ENCODE results near the gene NRAP.

NRAP gene

GRCh38 chr10:113605268-113605978 lies 58.4 kb downstream of the NRAP start:
- no peak for DNase-seq (ENCODE audit: low spot score)

DNA sequence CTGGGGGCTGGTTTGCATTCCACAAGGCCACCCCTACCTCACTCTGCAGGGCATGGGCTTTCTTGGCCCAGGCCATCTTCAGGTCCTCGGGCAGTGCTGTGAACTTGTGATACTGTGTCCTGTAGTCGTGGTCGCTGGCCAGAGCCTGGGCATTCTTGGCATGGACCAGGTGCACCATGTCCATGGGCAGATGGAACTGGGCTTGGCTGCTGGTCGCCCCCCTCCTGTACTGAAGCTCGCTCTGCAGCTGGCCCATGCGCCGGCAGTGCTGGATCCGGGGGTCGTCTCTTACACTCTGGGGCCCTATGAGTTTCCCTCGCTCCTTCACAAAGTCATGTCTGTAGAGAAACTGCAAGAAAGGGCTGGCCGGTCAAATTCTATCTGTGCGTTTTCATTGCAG lies 59.3 kb downstream of the NRAP start:
- no peak for DNase-seq (ENCODE audit: low spot score)

DNA sequence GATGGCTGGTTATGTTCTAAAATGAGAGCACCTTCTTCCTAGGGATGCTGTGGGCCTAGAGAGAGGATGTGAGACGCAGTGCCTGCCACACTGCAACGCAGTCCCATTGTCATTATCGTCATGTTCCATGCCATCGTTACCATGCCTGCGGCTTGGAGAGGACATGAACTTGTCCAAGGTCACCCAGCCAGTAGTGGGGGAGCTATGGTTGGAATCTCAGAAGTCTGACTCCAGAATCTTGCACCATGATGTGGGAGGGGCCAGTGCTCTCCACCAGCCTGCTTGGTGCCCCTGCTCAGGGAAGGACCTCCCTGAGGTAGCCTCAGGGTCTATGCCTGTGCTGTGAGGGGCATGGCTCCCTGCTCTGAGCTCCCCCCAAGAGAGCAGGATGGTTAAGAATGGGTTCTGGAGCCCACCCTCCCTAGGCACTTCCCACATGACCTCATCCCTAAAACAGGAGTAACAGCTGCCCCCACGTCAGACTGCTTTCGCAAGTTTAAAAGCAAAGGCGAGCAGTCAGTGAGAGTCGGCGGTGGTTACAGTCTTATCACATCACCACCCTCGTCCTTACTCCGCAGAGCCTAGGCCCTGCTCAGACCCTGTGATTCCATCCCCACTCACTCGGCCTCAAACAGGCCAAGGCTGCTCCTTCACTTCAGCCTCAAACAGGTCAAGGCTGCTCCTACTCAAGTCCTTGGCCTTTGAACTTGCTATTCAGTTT lies 60.6 kb downstream of the NRAP start:
- no peak for DNase-seq (ENCODE audit: low spot score)

- DNase-seq (ENCODE audit: low spot score), result no peak
Observed at GRCh38 chr10:113600569-113600968, 63.3 kb downstream of the NRAP start.

DNA sequence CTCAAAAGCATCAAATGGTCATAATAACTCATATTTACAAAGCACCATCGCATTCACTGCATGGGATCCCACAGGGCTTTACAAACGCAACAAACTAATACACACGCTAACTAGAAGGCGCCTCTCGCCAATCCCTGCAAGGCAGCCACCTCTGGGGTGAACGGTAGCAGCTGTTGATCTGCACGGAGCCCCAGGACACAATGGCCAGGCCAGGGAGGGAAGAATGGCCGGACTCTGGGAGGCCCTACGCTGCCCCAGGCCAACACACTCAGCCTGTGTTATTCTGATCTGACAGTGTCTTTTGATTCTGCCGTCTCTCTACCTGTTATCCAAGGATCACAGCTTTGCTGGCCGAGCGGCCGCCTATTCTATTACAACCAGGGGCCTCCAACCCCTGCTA lies 69.2 kb downstream of the NRAP start:
- no peak for DNase-seq (ENCODE audit: low spot score)

DNA sequence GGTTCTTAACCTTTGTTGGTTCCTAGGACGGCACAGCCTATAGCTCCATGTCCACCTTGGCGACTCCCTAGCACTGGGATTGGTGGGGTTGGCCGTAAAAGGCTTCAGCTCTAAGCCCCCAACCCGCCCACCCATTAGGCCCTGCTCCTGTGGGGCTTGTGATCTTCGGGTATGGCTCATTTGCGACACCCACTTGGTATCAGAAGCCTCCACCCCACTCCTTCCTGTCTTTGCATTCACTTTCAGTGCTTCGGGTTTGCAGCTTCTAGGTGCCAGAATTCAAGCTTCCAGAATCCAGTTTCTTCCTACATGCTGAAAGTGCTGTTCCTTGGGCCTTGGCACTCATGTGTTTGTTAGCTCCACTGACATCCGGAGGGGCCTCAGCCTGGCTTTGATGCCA lies 71.5 kb downstream of the NRAP start:
- no peak for DNase-seq (ENCODE audit: low spot score)

DNA sequence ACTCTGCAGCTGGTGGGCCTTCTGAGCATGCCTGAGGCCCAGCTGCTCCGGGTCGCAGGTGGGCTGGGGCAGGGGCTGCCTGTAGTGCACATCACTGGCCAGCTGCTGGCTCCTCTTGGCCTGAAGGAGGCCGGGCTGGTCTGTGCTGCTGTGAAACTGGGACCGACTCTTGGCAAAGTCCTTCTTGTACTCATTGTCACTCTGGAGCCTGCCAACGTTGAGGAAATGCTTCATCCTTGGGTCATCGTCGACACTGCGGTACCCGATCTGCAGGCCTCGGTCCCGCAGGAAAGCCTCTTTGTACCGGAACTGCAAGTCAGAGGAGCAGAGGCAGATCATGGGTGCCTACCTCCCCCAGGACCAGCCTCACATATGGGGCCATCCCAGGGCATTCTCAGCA lies 73.3 kb downstream of the NRAP start:
- DNase-seq (ENCODE audit: low spot score), result no peak

GRCh38 chr10:113589201-113589770 lies 74.6 kb downstream of the NRAP start:
- no peak for DNase-seq (ENCODE audit: low spot score)

DNA sequence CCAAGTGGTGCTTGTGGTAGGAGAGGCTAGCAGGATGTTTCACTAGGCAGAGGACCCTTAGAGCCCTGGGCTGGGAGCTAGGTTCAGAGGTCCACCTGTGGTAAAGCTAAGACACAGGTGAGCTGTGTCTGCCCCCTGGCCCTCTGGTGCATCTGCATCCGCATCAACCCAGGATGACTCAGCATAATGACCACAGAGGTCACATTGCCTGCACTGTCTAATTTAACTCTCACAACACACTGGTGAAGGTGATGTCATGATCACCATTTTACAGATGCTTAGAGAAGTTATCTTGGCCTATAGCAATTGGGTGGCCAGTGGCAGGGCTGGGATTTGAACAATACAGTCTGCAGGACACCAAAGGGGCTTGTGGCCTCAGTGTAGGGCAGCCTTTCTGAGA lies 77.9 kb downstream of the NRAP start:
- DNase-seq (ENCODE audit: low spot score), result no peak

GRCh38 chr10:113583571-113583970 lies 80.3 kb downstream of the NRAP start:
- no peak for DNase-seq (ENCODE audit: low spot score)

GRCh38 chr10:113581092-113581491 lies 82.7 kb downstream of the NRAP start:
- DNase-seq (ENCODE audit: low spot score), result no peak

- DNase-seq (ENCODE audit: low spot score), result no peak
Observed at GRCh38 chr10:113578773-113579172, 85.1 kb downstream of the NRAP start.

DNA sequence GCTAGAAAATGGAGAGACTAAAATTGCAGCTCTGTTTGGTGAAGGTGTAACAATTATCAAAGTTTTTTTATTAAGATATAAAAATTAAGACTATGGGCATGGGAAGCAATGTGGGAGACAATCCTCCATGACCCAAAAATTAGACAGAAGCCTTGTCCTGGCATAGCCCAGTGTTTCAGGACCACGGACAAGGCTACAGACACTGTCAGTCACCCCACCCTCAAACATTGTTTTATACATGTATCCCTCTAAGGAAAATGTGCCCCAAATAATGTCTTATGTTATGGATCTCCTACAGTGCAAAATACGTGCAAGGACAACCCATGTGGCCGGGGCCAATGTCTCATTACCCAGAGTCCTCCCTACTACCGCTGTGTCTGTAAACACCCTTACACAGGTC lies 87.0 kb downstream of the NRAP start:
- no peak for DNase-seq (ENCODE audit: low spot score)

DNA sequence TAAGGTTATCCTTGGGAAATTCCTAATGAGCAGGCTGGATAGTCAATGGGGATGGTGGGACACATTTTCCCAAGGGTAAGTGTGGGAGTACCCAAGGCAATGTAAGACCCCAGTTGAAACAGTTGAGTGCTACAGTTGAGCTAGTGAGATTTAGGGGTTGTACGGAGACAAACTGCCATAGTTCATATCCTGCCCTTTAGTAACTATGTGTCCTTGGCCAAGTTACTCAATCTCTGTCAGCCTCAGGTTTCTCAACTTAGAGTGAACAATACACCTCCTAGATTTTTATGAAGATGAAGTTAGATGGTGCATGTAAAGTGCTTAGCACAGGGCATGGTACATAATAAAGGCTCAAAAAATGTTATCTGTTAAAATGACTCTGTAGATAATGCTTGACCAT lies 90.5 kb downstream of the NRAP start:
- DNase-seq (ENCODE audit: low spot score), result no peak

DNA sequence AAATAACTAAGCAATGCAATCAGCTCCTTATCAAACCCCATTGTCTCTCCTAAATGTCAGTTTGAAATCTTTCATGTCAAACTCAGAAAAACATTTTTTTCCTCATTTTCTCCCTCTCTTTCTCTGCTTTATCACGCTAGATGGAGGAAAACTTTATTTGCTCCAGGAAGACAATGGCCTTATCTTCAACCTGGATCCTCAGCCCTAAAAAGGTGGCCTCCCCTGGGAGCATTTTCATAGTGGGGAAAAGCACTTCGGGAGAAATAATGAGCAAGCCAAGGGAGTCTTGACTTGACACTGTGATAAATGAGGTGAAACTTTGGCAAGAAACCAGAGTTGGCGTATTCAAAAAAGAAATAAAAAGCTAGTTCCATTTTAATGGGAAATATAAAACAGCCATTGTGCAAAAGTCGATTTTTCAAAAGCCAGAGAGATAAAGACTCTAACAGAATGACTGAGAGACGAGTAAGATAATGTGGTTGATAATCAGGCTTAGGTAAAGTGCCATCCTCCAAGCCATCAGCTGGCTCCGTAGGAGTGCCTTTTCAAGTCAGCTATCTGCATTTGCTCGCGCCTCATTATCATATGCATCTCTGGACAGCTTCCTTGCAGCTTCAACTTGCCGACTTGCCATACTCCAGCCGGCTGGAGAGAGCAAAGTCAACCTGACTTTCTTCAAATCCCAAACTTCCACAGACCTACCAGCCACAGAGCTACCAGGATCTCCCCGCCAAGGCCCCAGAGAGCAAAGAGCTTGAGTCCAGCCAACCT lies 91.1 kb downstream of the NRAP start:
- no peak for DNase-seq (ENCODE audit: low spot score)

DNA sequence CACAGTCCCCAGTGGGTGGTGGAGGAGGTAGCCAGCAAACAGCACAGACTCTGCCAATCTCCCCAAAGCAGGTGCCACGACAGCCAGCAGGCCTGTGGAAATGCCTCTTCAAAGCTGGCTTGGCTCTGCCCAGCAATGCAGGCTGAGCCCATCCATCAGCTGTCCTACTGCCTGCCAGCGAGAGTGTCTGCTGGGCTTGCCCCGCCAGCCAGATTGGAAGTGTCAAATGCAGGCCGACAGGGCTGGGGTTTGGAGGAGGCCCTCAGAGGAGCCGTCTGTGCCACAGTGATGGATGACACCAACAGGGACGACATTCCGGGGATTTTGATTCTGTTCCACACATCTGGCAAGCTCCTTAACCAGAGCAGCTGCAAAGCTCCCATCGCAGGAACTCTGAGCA lies 94.3 kb downstream of the NRAP start:
- DNase-seq (ENCODE audit: low spot score), result no peak

- no peak for DNase-seq (ENCODE audit: low spot score)
Observed at GRCh38 chr10:113566888-113567287, 97.0 kb downstream of the NRAP start.

GRCh38 chr10:113565364-113565763 lies 98.5 kb downstream of the NRAP start:
- no peak for DNase-seq (ENCODE audit: low spot score)

- DNase-seq (ENCODE audit: low spot score), result peak; percentile 75
Observed at GRCh38 chr10:113563306-113564088, 100.3 kb downstream of the NRAP start.

DNA sequence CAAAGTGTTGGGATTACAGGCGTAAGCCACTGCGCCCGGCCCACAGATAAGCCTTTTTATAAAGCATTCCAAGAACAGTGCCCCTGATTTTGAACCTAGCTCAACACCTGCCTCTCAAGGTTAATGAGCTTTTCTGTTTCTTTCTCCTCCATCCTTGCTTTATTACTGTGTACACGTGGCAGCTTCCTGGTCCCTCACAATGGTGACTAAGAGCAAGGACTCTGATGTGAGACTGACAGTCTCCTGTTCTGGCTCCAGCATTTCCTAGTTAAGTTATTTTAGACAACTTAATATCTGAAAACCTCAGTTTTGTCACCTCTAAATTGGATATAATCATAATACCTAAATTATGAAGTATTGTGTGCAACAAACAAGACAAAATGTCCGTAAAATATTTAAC lies 101.1 kb downstream of the NRAP start:
- DNase-seq (ENCODE audit: low spot score), result no peak

- DNase-seq (ENCODE audit: low spot score), result no peak
Observed at GRCh38 chr10:113562069-113562468, 101.8 kb downstream of the NRAP start.

DNA sequence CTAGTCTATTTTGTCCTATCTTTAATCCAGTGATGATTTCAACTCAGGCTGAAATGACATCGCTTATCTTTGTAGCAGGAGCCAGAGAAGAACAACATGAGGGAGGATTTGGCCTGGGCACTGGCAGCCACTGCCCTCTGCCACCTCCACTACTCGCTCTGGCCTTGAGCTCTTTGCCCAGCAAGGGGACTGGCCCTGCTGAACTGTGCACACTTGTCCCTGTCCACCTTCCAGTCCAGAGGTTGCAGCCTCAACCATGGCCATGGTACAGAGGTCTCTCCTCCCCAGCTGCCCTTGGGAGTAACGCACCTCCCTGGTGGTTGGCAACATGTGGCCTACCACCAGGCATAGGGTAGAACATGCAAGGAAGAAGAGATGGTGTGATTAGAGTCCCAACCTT lies 102.6 kb downstream of the NRAP start:
- no peak for DNase-seq (ENCODE audit: low spot score)
